Caki2 (cell line): ENCODE results near the gene MOGAT2. TPM values are rescaled to one million over a fixed set of nuclear protein-coding genes. Genes with fewer than 3 reads are reported as not detected.
"Not testable (repeated sequence)": the region's sequence is repeated elsewhere in the genome, so short reads cannot be mapped to it uniquely, and the experiment has no call there.

Experiments used
- DNase-seq: peaks from one replicate; pipeline ENCODE4 v3.0.0-alpha.2; 2015; ENCODE audit warnings: low read depth
- in situ Hi-C: cut with HindIII; loops from 2 replicates; pipeline ENCODE4 v1.10.0; 2016; ENCODE audit warnings: low sequenced_read_pairs, low pct_unique_long_range_greater_than_20kb, mixed read lengths
- total RNA-seq: library from RNA; depleted of rRNA; stranded (reverse); fragments of >200 nt; shearing (Covaris generic); gene quantifications from 2 replicates; pipeline ENCODE4 v1.2.3, GENCODE V29; 2014; ENCODE audit warnings: low replicate concordance

Gene MOGAT2
- total RNA-seq, 1 experiment from 2014 or later = not detected

DNA sequence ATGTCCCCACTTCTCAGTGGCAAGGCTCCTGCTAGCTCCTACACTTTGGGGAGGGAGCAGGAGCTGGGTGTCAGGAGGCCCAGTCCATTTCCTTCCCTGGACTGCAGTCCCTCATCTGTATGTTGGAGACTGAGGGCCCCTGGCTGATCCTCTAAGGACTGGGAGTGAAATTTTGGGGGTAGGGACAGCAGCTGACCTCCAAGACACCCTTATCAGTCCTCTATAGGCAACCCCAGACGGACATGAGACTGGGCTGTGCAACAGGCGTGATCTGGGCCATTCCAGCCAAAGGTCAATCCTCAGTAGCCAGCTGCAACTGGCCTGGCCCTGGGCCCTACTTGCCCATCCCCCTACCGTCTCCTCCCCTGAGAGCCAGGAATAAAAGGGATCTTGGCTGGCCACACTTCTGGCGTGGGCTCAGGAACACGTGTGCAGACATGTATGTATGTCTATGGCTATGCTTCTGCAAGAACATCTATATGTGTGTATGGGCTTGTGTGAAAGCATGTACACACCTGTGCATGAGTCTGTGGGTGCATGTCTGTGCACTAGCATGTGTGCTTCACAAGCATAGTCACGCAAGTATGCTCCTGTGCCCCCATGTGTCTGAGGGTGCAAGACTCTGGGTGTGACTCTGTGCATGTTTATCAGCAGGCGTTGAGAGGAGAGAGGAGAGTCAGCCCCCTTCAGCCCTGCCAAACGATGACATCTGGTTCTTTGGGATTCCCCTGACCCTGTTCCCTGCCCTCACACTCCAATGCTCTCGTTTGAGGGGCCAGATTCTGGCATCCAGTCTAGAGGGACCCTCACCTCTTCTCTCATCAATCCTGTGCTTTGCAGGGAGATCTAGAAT lies 26.3 kb downstream of the MOGAT2 start:
- DNase-seq = no peak
- in situ Hi-C loops = no loop called here

DNA sequence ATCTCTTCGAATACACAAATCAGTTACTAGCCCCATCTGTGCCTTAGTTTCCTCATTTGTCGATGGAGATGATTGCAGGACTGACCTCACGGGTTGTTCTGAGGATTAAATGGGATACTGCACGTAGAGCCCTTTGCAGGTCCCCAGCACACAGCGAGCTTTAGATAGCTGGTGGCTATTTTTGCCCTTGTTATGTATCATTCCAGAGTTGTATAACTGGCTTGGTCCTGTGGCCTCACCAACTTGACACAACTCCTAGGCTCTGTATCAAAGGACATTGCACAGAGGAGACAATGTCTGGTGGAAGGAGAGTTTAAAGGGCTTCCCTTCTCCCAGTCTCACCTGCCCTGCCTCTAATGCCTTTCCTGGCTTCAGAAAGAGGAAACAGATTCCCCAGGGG lies 28.2 kb downstream of the MOGAT2 start:
- in situ Hi-C loops = no loop called here
- no peak for DNase-seq

DNA sequence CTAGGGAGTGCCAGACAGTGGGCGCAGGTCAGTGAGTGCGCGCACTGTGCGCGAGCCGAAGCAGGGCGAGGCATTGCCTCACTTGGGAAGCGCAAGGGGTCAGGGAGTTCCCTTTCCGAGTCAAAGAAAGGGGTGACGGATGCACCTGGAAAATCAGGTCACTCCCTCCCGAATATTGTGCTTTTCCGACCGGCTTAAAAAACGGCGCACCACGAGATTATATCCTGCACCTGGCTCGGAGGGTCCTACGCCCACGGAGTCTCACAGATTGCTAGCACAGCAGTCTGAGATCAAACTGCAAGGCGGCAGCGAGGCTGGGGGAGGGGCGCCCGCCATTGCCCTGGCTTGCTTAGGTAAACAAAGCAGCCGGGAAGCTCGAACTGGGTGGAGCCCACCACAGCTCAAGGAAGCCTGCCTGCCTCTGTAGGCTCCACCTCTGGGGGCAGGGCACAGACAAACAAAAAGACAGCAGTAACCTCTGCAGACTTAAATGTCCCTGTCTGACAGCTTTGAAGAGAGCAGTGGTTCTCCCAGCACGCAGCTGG lies 31.2 kb downstream of the MOGAT2 start:
- in situ Hi-C loops, DNase-seq: not testable (repeated sequence)

DNA sequence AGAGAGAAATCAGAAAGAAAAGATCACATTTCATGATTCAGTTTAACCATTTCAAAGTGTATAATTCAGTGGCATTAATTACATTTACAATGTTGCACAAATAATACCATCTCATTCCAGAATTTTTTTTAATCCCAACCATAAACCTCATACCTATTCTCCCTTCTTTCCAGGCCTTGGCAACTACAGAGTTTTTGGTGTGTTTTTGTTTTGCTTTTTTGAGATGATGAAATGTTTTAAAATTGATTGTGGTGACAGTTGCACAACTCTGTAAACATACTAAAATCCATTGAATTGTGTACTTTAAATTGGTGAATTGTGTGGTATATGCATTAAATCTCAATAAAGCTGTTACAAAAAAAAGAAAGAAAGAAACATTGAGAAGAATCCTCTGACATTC lies 37.3 kb downstream of the MOGAT2 start:
- DNase-seq, in situ Hi-C loops: not testable (repeated sequence)

DNA sequence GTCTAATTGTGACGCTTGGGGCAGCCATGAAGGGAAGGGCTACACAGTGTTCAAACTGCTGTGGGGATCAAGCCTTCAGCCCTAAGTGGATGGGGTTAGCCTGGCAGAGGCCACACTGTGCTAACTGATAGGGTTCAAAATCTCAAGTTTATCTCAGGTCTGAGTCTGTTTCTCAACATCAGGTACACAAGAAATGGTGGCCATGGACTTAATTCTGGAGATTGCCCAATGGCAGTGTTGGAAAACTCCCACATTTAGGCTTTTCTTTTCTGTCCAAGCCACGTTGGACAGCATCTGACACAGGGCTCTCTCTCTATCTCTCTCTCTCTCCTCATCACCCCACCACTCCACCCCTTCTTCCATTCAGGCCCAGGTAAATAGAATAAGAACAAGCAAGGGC lies 40.0 kb downstream of the MOGAT2 start:
- in situ Hi-C loops = no loop called here
- DNase-seq = no peak

DNA sequence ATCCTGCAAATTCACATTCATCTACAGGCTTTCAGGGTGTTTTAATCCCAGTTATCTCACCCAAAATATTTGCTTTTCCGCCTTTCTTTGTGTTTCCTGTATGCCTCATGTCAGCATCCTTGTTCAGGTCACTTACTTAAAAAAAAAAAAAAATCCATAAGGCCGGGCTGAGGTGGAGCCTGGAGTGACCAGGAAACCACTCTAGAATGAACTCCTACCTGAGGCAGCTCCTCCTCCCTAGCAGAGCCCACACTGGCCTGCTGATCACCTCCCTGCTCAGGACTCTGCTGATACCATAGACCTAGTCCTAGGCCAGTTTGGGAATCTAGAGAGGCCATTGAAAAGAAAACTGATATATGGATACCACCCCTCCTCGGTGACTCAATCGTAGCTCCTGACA lies 42.2 kb downstream of the MOGAT2 start:
- in situ Hi-C loops = no loop called here
- no peak for DNase-seq

DNA sequence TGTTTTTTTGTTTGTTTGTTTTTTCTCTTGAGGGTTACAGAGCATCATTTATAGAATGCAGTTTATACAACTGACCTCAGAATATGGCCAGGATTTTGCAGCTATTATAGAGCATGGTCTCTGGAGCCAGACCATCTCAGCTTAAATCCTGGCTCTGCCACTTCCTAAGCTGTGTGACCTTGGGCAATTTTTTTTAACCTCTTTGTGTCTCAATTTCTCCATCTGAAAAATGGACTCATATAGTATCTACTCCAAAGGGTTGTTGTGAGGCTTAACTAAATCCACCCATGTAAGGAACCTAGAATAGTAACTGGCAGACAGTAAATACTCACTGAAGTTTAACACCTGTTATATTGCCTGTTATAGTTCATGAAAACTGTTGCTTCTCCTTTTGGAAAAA lies 42.6 kb downstream of the MOGAT2 start:
- in situ Hi-C loops = no loop called here

DNA sequence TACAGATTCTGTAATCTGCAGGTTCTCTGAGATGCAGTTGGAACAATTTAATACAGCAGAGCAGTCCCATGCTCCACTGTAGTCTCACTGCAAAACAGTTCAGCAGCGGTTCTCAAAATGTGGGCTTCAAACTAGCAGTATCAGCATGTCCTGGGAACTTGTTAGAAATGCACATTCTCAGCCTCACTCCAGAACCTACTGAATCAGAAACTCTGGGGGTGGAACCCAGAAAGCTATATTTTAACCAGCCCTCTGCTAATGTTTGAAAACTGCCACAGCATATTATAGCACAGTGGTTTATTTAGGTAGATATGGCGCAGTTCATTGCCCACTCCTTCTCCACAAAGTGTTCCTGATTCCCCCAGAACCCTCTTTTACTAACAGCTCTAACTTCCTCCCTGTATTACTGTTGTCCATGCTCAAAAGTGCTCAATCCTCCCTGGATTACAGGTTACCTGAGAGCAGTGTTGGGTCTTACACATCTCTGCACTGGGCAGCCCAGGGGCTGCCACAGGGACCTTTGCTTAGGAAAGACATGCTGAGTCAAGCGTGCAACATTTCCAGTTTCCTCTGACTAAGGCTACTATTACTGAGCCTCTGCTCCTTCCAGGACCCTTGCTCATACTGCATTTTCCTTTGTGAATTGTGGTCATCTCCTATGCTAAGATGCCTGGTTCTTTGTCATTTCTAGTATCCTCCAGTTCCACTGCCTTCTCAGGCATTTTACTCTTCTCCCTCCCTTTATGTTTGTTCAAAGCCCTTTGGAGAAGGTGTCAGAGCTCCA lies 43.3 kb downstream of the MOGAT2 start:
- in situ Hi-C loops = no loop called here
- no peak for DNase-seq

More for the DNA sequence above, 42.6 kb downstream of the MOGAT2 start:
- no peak for DNase-seq

DNA sequence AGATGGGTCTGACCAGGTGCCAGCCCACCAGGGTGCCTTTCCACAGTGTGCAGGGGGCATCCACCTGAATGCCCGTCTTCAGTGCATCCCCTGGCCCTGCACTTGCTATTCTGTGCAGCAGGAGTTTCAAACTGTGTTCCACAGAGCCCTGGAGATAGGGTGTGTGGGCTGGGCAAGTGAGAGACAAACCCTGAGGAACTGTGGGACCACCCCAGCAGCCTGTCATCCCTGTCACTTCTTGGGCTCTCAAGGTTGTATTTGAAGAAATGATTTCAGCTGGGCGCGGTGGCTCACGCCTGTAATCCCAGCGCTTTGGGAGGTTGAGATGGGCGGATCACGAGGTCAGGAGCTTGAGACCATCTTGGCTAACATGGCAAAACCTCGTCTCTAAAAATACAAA lies 44.5 kb downstream of the MOGAT2 start:
- no peak for DNase-seq
- in situ Hi-C loops = no loop called here

DNA sequence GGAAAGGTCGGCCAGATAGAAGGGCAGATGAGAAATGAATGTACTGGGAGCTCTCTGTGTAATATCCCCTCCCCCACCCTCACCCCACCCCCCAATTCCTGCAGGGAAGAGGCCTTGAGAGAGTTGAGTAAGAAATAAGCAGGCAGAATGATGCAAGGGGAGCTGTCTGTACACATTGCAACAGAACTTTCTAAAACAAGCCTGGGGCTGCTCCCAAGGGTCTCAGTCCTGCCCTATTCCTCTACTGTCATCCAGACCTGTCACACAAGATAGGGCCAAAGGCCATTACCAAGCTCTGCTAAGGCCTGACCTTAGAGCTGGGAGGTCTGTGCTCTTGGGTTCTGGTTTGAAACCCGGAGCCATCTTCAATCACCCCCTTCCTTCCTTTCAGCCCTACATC lies 45.2 kb downstream of the MOGAT2 start:
- in situ Hi-C loops = no loop called here

DNA sequence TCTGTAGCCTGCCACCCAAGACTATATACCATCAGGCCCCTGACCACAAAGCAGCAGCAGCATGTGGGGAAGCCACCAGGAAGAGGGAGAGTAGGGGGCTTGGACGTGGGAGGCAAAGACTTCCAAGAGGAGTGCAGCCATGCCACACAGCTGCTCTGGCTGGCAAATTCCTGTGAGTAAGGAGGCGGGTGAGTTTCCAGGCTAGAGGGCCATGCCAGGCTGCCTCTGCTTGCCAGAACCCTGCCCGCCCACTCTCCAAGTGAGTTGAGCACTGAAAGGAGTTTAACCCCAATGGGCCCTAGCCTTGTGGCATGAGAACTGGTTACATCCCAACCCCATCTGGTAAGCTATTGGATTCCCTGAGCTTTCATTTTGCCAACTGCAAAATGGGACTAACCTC lies 46.2 kb downstream of the MOGAT2 start:
- in situ Hi-C loops = no loop called here
- no peak for DNase-seq

More for the DNA sequence above, 45.2 kb downstream of the MOGAT2 start:
- no peak for DNase-seq

DNA sequence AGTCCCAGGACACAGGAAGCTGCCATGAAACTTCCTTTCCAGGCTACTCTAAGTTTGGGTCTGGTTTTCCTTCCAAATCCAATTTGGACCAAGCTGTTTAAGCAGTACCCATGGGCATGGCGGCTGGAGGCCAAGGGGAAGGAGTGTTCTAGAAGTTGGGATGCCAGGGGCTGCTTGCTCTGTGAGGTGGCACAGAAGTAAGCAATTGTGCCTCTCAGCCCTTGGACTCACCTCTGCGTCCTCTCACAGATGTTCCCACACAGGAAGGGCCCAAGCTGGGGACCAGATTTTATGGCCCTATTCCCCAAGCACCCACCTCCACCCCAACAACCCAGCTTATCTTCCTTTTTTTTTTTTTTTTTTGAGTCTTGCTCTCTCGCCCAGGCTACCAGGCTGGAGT lies 47.5 kb downstream of the MOGAT2 start:
- no peak for DNase-seq
- in situ Hi-C loops = no loop called here

DNA sequence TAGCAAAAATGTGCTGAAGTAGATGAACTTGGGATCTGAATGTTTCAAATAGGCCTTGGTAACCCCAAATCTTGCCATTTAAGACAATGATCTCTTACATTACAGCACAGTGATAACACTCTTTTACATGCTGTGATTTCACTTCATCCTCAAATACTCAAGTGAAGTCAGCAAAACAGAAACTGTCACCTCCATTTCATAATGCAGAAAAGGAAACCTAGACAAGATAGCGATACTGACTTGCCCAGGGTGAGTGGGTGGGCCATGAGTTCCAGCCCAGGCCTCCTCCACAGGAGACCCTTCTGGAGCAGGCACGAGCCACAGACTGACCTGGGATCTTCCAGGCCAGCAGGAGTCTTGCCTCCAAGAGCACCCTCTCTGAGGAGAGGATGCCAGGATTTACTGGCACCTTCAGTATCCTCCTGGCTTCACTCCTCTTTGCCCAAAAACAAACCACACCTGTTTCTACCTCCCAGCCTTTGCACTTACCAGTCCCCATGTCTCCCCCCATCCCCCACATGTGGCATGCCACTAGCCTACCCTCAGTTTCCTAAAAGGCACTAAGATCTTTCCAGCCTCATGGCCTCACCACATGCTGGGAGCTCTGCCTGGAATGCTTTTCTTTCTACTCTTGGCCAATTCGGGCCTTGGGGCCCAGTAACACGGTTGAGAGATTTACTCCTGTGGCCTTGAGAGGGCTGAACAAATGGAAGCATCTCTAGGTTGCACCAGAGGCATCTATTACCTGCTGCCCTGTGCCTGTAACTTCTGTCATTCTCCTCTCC lies 49.0 kb downstream of the MOGAT2 start:
- no peak for DNase-seq
- in situ Hi-C loops = no loop called here

DNA sequence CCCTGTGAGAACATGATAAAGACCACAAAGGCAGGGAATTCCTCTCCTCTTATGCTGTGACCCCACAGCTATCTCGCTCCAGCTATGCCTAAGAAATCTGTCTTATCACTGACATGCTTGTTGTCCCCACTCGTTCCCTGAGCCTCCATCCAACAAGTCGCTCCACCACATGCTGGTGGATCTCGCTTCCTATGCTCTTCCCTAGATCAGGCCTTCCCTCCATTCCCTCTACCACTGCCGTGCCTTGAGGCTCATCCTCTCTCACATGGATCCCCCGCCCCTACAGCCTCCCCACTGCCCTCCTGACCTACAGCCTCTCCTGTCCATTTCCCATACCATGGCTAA lies 49.6 kb downstream of the MOGAT2 start:
- in situ Hi-C loops = no loop called here
- DNase-seq = no peak

DNA sequence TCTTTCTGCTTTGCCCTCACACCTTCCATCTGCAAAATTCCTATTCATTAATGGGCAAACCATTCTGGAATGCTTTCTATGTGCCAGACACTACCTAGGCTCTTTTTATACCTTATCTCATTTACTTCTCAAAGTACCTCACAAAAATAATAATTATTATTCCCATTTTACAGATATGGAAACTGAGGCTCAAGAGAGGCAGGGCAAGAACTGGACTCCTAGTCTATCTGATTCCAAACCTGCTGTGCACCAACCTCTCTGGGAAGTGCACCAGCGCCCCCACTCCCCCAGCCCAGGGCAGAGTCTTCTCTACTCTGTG lies 50.1 kb downstream of the MOGAT2 start:
- in situ Hi-C loops = no loop called here
- DNase-seq = no peak

DNA sequence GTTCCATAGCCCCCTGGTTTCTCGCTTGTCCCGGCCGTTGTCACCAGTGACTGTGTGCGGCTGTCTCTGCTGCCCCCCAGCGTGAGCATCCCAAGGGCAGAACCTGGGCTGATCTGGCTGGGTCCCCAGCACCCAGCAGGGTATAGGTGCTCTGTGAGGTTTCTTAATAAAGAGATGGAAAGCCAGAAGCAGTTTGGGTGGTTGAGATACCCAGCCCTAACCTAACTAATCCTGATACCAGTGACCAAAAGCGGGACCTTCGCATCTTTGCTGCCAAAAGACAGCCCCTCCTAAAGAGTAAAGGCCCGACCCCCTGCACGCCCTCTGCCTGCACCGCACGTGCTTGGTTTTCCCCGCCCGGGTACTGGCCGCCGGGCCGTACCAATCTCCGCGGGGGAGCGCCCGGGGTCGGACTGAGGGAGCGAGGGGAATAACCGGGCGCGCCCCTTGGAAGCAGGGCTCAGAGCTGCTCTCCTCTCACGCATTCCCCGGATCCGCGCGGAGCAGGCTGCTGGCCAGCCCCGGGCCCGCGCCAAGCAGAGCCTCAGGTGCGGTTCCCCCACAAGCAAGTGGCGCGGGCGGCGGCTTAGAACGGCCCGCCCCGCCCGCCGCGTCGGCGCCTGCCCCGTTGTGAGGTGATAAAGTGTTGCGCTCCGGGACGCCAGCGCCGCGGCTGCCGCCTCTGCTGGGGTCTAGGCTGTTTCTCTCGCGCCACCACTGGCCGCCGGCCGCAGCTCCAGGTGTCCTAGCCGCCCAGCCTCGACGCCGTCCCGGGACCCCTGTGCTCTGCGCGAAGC lies 50.7 kb downstream of the MOGAT2 start, which contains the start of gene DGAT2:
Gene DGAT2 (plus strand): TSS at position 667 of the 797 bp plus-strand sequence. CDS start 214 bp downstream, outside the sequence.
- peak; percentile 71 for DNase-seq
- in situ Hi-C loops = no loop called here

DNA sequence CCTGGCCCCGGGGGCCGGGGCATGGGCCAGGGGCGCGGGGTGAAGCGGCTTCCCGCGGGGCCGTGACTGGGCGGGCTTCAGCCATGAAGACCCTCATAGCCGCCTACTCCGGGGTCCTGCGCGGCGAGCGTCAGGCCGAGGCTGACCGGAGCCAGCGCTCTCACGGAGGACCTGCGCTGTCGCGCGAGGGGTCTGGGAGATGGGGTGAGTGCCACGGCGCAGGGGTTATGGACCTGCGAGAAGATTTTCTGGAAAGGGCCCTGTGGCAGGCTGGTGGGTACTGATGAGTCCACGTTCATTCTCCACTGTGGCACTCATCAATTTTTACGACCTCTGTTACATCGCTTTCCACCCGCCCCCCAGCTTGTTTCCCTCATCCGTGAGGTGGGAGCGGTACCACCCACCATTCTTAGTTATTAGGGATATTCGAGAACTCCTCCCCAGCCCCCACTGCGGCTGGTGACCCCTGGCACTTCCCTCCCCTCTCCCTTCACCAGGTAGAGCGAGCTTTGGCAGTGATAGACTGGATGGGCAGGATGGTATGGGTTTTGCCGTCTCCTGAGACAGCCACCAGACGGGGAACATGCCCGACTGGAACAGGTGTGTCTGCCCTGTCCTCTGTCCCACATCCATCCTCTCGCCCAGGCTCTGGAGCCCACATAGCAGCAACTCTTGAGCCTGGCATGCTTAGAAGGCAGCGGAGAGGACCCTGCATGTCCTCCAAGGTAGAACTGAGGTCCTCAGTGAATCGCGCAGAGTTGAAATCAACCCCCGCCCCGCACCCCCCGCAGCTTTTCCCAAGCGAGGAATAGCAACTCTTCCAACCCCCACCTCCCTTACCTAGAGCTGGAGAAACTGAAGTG lies 51.5 kb downstream of the MOGAT2 start:
- DNase-seq = no peak
- in situ Hi-C loops = no loop called here
